Activated CD4-positive, CD25-positive, alpha-beta regulatory T cell treated with anti-CD3 and anti-CD28 coated beads, Interleukin-2, amount 50 U/mL, for 72 hours (primary cell): ENCODE measurements around the gene DAB2.

Experiments
- DNase-seq: peaks from one replicate; pipeline ENCODE4 v3.0.0; 2021

Gene DAB2

DNA sequence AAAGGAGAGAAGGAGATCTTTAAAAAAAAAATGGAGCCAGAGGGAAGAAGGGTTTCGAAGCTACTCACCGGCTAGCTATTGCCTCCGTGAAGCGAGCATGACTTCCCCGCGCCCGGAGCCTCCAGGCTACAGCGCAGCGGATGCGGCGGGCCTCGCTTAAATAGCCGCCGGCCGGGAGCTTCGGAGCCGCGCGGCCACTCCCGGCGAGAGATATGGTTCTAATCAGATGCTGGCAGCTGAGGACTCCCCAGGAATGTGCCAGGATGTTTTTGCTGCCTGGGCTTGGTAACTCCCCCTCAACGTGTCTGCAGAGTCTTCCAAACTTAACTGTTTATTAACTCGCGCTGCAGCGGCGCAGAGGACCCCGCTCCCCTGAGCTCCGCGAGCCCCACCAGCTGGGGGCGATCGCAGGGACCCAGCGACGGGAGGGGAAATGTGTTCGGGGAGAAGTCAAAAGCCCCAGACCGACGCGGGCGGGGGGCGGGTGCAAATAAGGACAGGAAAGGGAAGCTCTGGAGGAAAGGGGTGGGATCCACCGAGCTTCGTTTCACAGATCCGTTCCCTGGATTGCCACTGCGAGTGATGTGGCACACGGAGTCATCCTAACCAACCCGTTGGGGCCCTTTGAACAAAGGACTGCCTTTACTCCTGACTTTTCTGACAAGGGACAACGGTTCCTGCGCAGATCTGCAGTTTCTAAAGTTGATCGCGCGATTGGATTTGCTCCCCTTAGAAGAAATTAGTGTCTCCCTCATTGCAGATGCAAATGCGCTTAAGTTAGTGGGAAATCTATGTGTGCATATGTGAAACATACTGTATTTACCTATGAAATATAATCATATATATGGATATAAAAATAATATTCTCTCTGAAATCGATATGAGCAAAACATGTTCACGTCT is at the start of gene DAB2:
DAB2 (minus strand) TSS at position 245 of the 902 bp plus-strand sequence. CDS start 30,660 bp downstream, outside the sequence.
- DNase-seq, result peak; percentile 35

DNA sequence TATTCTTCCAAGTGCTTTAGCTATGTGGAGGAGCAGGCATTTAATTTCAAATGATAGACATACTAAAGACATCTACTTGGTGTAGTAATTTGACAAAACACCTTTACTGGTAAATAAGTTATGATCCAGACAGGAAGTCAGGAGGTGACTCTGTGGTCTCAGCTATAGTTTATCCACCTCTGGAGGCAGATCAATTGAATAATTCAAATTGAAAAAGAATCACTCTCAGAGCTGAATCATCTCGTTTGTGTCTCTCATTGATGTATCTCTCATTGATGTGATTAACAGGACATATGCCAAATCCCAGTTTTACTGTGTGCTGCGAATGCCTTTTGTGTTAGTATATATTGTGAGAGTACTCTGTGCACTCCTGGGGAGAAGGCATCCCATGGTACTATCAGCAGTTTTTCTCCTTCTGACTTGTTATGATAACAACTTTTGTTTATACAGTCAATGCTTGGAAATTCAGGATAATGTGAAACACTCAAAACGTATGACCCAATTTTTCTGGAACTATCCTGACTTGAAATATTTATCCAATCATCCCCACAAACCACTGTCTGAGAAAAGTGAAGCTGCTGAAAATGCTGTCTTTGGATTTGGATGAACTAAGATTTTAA is 48.5 kb upstream of the DAB2 start:
- DNase-seq, result no peak

GRCh38 chr5:39471836-39472508 is 47.2 kb upstream of the DAB2 start:
- no peak for DNase-seq

DNA sequence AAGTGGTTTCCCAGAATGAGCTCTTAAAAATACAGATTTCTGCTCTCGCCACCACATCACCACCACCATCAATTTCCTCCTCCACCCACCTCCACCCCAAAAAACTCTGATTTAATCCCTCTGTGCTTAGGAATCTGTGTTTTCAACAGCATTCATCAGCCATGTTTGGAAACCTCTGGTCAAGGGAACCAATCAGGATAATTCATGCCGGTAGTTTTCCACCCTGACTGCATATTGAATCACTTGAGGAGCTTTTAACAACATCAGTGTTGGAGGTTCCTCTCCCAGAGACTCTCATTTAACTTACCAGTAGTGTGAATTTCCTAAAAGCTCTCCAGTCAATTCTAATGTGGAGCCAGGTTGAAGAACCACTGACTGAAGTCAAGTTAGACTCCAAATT is 46.0 kb upstream of the DAB2 start:
- no peak for DNase-seq

DNA sequence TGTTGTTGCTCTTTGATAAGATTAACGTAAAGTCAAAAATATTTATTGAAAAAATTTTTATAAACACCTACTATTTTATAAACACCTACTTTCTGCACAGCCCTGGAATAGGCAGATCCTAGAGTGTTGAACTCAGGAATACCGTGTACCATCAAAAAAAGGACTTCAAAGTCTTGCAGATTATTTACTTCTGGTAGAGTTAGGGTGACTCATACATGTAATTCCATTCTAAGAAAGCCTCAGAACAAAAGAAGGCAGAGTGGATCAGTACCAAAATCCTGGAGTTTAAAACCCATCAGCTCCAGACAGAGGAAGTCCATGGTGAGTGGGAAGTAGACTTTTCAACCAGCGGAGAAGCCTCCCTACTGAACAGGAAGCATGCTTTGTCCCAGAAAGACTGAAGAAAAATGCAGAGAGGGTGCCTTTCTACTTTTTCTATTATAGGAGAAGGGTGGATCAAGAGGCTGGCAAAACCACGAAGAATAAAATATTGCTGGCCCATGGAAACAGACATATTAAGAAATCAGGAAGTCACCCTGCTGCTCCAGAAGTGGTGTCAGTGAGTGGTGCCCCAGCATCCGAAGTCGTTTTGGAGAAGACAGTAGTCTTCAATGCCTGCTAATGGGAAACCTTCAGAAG is 45.1 kb upstream of the DAB2 start:
- DNase-seq, result no peak

DNA sequence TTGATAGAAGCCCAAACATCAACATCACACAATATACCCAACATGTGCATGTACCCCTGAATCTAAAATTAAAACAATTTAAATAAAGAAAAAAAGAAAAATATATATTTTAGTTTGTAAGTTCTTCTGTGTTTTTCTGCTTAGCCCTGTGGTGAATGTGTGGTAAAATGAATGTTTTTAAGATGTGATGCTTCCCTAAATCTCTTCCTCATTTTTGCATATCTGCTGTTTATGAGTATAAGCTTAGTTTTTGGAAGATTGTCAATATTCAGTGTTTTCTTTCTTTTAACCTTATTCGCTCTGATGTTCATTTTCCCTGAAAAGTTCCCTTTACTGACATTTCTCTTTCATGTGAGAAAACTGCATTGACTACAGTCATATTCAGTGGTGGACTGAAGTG is 44.4 kb upstream of the DAB2 start:
- DNase-seq, result no peak

- no peak for DNase-seq
These were observed 42.1 kb upstream of the DAB2 start for GRCh38 chr5:39466846-39467245.

GRCh38 chr5:39465843-39466242 is 41.1 kb upstream of the DAB2 start:
- no peak for DNase-seq

DNA sequence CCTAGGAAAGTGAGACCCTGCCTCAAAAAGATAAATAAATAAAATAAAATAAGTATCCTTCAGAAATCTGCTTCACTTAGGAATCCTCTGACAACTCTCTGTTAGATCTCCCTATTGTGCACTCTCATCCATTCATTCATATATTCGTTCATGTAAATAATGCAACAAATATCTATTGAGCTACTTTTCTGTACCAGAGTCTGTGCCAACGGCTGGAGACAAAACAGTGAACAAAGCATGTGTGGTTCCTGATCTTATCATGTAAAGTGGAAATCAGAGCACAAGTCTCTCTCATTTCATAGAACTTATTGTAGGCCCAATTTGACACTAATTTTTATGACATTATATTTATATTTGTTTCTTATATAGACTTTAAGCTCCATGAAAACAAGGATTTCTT is 40.3 kb upstream of the DAB2 start:
- no peak for DNase-seq

DNA sequence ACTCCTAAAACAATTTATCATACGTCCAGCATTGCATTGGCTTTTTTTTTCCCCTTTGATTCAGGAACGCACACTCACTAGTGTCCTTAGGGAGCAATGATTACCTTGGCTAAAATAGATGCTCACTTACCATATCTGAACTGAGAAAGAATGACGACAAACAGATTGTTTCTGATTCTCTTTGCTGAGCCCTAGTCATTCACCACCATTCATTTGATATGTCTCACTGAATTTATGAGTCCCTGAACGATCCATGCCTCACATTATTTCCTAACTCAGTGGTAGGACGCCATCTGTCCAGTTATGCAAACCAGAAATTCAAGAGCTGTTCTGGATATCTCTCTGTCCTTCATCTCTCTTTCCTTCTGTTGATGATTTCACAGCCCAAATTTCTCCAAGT is 39.3 kb upstream of the DAB2 start:
- DNase-seq, result no peak

DNA sequence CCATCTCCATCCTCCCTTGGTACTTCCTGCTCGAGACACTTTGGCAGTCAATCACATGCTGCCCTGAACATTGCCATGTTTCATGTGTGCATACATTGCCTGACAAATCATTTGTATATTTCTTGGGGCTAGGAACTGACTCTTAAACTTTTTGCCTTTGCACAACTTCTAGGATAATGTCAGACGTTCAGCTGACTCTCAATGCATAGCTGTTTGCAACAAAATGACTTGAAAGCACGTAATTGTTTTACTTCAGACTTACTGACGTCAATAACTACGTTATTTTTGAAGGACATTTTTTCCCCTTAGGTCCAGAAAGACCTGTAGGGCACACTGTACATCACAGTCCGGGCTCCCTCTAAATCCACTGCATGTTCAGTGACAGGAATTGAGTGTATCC is 37.4 kb upstream of the DAB2 start:
- DNase-seq, result no peak

- no peak for DNase-seq
These were observed 36.4 kb upstream of the DAB2 start for GRCh38 chr5:39461007-39461682.

GRCh38 chr5:39459907-39460306 is 35.1 kb upstream of the DAB2 start:
- no peak for DNase-seq

DNA sequence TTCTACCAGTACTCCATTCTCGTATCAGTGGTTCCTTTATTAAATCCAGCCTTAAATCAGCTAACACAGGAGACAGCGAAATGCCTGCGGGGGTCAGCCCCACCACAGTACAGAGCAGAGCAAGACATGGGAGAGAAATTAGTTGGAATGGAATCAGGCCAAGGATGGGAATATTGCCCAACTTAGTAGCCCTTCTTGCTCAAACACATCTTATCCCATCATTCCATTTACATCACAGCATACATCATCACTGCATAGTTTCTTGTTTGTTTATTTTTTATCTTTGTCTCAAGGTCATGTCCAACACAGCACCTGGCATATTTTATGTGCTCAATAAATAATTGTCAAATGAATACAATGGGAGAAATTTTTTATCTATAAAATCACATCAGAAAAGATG is 34.3 kb upstream of the DAB2 start:
- no peak for DNase-seq

- no peak for DNase-seq
These were observed 30.9 kb upstream of the DAB2 start for GRCh38 chr5:39455645-39456044.

DNA sequence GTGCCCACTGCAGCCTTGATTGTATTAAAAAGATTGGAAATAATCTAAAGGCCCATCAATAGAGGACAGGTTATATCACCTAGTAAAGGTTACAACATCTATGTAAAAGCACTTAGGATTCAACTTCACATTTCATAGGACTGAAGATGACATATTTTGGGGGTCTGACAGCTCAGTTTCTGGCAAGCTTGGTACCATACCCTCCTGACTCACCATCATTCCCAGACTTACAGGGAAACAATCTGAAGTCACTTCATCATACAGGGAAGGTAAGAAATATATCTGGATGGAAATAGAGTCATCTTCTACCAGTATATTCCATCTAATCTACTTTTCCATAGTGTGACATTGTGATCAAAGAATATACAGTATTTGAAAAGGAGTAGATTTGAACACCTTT is 28.8 kb upstream of the DAB2 start:
- no peak for DNase-seq

DNA sequence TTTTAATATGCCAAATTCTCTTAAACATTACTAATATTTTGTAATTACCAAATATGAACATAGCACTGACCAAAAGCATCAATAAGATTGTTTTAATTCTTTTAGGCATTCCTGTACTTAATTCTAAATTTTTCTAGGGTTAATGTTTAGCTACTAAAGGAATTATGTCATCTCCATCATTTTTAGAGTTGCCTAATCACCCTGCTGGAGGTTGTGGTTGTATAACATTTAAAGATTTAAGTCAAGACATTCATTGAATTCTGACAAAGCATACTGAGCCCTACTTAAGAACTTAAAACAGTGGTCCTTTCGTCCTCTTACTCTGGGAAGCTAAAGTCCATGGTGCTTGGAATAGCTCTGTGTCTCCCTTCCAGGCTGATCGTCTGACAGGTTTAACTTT is 28.1 kb upstream of the DAB2 start:
- no peak for DNase-seq

GRCh38 chr5:39451276-39451941 is 26.6 kb upstream of the DAB2 start:
- no peak for DNase-seq

DNA sequence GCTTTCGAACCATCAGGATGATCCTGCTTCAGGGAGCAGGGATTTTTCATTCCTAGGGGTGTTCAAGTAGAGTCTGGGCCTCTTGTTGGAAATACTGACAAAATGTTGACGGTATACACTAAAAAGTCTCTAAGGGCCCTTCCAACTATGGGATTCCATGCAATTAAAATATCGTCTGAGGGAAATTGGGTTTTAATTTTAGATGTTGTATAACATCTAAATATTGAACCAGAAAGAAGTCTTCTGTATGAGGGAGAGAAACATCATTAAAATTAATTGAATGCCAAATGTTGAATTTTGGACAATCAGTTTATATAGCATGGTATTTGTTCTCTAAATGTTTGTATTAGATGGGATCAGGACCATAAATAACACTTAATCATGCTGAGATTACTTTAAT is 25.7 kb upstream of the DAB2 start:
- no peak for DNase-seq

GRCh38 chr5:39449591-39449990 is 24.8 kb upstream of the DAB2 start:
- DNase-seq, result no peak

DNA sequence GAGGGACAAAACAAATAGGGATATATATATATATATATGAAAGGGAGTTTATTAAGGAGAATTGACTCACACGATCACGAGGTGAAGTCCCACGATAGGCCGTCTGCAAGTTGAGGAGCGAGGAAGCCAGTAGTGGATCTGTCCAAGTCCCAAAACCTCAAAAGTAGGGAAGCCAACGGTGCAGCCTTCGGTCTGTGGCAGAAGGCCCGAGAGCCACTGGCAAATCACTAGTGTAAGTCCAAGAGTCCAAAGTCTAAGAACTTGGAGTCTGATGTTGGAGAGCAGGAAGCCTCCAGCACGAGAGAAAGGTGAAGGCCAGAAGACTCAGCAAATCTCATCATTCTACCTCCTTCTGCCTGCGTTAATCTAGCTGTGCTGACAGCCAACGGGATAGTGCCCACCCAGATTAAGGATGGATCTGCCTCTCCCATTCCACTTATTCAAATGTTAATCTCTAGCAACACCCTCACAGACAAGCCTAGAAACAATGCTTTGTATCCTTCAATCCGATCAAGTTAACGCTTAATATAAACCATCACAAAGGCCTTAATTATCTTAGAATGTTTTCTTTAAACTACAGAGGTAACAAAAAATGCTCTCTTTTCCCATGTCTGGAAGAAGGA is 23.8 kb upstream of the DAB2 start:
- no peak for DNase-seq

DNA sequence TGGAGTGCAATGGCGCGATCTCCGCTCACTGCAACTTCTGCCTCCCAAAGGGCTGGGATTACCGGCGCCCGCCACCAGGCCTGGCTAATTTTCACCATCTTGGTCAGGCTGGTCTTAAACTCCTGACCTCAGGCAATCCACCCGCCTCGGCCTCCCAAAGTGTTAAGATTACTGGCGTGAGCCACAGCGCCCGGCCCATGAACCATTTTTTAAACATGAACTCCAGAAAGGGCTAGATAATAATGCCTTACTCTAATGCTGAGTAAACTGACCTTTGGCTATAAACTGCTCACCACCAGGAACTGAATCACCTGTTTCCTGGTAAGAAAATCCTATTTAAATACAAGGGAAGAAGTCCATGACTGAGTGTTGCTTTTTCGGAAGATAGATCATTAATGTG is 23.2 kb upstream of the DAB2 start:
- DNase-seq, result no peak
